Stimulated activated CD4-positive, alpha-beta T cell treated with anti-CD3 and anti-CD28 coated beads, Interleukin-2, amount 100 ng/mL, for 48 hours (primary cell): ENCODE results near the gene KHDRBS1.
"Not testable (repeated sequence)": the region's sequence is repeated elsewhere in the genome, so short reads cannot be mapped to it uniquely, and the experiment has no call there.

Source experiments
- DNase-seq, 2 donors: peaks; one replicate each; pipeline ENCODE4 v3.0.0-alpha.2; 2020

The KHDRBS1 gene, protein sequence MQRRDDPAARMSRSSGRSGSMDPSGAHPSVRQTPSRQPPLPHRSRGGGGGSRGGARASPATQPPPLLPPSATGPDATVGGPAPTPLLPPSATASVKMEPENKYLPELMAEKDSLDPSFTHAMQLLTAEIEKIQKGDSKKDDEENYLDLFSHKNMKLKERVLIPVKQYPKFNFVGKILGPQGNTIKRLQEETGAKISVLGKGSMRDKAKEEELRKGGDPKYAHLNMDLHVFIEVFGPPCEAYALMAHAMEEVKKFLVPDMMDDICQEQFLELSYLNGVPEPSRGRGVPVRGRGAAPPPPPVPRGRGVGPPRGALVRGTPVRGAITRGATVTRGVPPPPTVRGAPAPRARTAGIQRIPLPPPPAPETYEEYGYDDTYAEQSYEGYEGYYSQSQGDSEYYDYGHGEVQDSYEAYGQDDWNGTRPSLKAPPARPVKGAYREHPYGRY

DNA sequence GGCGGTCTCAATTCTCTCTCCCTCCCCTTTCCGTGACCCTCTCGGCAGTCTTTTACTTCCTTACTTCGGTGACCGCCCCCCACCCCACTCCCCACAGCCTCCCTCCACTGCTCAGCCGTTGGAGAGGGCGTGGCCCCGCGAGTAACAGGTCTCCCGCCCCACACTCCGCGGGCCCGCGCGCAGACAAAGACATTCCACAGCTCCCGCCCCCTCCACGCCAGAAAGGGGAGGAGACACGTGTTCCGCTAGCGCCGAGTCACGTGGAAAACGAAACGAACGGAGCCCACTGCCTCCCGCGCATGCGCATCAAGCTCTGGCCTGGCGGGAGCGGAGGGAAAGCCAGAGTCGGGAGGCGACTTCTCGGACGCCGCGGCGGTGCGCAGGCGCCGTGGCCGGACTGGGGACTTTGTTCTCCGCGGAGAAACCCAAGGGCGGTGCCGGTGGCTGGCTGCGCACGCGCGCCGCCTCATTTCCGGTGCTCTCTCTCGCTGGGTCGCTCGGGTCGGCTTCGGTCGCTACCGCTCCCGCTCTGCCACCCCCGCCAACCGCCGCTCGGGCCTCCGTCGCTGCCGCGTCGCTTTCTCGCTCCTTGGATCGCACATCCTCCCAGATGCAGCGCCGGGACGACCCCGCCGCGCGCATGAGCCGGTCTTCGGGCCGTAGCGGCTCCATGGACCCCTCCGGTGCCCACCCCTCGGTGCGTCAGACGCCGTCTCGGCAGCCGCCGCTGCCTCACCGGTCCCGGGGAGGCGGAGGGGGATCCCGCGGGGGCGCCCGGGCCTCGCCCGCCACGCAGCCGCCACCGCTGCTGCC is at the start of gene KHDRBS1:
Gene KHDRBS1, plus strand, starts transcription at position 483 of the 813 bp plus-strand sequence. Its CDS starts 128 bp downstream, at position 611.
- DNase-seq: peak; percentile 97

DNA sequence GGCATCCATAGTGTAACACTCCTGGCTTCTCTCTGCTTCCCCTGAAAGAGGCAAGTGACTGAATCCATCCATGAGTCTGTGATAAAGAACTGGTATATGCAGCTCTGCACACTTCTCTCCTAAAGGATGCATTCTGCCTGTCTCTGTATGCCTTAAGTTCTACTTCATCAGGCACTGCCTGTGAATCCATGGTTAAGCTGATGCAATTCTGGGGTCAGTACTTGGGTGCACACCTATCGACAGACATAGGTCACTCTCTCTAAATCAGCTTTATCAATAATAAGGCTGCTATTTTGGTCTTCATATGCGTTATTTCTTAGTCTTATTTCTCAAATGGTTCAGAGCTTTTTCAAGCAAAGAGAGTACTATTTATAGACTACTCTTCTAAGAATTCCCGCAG is 42.8 kb upstream of the KHDRBS1 start:
- DNase-seq: no peak

DNA sequence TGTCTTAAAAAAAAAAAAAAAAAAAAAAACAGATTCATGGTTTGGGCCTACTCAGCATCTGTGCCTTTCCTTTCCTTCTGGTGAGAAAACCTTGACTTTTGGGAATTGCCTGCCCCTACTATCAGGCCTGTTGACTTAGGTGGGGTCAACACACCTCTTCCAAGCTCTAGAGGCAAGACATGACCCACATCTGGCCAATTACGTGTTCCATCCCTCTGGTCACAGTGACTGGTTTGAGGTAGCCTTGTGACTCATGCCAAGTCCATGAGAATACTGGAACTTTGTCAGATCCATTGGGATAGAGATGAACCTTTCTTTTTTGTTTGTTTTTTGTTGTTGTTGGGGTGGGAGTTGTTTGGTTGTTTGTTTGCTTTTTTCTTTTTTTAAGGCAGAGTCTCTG is 37.3 kb upstream of the KHDRBS1 start:
- no peak for DNase-seq

DNA sequence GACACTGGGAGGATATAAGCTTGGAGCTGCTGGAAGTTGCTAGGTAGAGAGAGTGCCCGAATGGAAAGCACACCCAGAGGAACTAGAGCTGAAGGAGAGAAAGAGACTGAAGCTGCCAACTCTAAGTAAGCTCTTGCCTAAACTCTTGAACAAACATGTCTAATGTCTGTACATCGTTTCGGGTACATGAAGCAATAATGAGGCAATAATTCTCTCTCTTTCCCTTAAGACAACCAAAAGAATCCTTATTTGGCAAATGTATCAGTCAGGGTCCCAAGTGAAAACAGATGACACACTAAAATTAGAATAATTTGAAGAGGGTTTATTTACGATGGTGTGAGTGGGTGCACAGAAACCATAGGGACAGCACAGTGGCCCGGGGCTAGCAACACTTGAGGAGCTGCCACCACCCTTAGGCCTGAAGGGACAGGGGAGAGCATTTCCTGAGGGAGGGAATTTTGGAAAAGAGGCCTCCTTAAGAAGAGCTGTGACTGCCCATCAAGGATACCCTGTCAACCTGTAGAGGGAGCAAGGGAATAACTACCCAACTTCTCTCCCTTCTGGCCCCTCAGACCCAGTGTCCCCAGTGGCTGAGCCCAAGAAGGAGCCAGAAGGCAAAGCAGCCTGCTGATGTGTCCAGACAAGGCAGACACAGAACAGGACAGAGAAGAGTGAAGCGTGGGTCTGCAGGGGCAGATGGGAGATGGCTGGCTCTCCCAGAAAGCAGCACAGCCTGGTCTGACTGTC is 36.1 kb upstream of the KHDRBS1 start:
- DNase-seq: no peak

DNA sequence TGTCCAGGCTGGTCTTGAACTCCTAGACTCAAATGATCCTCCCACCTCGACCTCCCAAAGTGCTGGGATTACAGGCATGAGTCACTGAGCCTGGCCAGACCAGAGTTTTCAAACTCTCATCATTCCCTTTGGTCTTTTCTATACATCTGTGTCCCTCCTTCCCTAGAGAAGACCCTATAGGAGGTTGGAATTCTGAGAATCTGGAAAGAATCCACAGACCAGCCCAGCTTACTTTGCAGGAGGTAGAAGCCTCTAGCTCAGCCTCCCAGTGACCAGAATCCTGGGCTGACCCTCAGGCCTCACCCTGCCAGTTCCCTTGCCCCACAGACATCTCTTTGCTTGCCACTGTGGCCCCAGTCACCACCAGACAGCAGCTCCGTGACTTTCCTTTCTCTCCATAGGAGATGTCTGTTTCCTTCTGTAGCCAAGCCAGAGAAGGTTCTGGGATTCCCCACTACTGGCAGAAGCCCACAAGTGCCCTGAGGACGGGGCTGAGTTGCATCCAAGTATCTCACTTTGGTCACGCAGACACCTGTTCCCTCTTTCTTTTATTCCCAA is 34.7 kb upstream of the KHDRBS1 start:
- DNase-seq: no peak

DNA sequence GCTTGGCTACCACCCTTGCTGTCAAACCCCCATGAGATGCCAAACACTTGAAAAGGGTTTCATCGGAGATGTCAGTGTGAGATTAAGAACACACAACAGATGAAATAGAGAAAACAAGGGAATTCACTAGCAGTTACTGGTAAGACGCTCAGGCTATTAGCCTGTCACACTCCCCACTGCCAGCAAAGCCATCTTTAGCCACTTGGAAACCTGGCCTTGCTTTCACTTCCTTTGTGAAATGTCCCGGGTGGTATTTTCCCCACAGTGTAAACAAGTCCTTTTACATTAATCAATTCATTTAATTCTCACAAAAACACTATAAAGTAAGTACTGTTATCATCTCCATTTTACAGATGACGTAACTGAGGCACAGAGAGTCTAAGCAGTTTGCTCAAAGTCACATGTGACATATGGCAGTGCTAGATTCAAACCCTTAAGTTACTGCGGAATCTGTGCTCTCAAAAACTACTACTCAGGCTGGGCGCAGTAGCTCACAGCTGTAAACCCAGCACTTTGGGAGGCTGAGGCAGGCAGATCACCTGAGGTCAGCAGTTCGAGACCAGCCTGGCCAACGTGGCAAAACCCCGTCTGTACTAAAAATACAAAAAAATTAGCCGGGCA is 32.7 kb upstream of the KHDRBS1 start:
- no peak for DNase-seq

DNA sequence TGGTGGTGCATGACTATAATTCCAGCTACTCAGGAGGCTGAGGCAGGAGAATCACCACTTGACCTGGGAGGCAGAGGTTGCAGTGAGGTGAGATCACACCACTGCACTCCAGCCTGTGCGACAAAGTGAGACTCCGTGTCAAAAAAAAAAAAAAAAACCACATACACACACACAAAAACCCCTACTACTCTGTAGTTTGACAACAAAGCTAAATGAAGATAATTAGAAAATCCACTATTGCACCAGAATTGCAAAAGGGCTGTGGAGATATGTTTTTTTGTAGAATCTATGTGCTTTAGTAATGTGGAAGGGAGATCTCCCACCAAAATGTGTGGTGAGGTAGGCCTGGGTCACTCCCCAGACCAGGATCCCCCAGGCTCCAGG is 32.2 kb upstream of the KHDRBS1 start:
- DNase-seq: no peak

DNA sequence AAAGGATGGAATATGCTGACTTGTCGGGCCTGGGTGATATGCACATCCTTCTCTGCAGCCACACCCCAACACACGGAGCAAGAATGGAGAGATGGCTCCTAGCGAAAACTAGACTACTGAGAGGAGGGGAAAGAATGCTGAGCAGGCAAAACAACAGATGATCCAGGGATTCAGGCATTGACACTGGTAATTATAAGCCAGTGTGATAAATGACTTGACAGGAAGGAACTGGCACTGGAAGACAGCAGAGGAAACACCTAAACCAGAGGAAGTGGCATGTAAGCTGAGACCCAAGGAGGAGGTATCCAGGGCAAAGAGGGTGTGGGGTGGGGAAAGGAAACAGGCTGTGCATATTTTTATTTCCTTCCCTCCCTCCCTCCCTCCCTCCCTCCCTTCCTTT is 31.7 kb upstream of the KHDRBS1 start:
- DNase-seq: no peak

DNA sequence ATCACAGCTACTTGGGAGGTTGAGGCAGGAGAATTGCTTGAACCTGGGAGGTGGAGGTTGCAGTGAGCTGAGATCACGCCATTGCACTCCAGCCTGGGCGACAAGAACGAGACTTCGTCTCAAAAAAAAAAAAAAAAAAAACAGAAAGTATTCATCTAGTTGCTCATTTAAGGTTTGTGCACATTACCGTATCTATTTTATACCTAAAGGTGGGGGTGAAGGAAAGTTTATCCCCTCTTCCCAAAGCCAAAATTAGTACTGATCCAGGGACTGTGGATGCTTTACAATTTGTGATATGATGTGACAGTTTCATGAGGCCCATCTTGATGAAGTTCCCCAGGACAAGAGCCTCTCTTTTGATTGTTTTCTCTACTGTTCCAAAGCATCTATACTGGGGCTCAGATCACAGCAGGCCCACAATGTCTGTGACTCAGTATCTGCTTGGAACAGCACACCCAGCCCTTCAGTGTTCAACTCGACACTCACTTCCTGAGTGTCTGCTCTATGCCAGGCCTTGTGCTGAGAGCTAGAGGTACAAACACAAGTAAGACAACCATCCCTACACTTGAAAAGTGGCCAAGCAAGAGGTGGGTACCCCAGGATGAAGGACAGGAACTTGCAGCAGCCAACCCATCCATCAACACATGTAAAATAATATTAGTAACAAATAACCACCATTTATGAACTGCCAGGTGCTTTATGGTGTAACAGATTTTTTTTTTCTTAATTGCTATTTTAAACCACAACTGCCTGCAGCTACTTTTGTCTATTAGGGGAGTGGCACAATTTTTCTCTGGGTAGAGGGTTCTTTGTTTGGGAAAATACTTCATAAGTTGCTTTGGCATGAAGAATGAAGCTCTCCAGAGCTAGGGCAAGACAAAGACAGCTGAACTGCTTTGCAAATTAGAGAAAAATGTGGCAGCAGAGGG is 29.0 kb upstream of the KHDRBS1 start:
- DNase-seq: peak in 1 of 2 donors; percentile 16

DNA sequence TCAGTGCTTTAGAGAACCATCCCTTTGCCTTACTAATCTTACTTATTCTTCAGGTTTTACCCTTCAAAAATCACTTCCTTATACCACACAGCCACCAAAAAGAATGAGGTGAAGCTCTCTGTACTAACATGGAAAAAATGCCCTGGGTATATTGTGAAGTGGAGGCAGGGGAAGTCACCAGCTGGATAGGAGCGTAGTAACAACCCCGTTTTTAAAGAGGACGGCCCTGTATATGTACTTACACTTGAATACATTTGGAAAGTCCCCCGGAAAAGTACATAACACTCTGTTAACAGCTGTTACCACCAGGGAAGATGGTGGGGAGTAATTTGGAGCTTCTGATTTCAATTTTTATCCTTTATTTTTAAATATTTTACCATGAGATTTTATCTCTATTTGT is 28.2 kb upstream of the KHDRBS1 start:
- DNase-seq: no peak

DNA sequence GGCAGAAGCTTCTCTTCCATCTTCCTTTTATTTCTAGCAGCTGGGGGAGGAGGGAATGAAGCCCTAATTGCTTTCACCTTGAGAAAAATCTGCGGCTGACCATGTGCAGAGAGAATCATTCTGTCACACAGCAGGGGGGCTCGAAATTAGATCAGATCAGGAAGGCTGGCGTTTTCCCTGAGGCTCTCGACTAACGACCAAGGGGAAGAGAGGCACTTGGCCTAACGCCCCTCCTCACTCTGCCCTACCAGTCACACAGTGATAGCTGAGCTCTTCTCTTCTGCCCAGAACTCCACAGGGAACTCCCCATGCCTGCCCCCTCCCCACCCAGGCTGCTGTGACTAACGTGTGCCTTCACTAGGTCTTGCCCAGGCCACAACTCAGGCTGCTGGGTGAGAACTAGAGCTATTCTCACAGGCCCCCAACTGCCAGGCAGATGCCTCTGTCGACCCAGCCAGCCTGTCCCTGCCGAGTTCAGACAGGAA is 26.5 kb upstream of the KHDRBS1 start:
- no peak for DNase-seq

DNA sequence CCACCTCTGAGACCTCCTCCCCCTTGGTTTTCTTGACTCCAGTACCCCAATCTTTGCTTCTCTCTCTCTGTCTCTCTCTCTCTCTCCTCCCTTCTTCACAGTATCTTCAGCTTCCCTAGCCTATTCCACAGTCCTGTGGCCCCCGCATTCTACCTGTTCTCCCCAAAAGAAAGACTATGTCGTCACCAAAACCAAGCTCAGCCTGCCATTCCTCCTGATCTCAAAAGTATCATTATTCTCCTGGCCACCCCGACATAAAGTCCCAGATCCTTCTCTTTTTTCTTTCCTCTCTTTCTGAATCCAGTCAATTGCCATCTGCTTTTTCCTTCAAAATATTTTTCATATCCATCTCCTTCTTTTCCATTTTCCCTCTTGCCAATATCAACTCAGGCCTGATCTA is 23.7 kb upstream of the KHDRBS1 start:
- DNase-seq: no peak

DNA sequence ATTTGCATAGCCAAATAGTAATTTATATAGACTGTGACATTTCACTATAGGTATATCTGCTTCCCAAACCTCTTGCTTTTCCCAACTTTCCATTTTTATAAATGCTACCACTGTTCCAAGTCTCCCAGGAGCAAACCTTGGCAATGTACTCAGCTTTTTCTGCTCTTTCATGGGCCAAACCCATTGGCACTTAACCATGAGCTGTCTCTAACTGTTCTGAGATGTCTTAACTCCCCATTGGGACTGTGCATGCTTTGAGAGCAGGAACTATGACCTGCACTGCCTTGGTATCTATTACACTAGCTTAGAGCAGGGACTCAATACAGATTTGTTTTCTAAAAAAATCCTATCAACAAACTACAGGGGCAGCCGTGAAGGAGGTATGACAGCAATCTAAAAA is 22.5 kb upstream of the KHDRBS1 start:
- DNase-seq: no peak

DNA sequence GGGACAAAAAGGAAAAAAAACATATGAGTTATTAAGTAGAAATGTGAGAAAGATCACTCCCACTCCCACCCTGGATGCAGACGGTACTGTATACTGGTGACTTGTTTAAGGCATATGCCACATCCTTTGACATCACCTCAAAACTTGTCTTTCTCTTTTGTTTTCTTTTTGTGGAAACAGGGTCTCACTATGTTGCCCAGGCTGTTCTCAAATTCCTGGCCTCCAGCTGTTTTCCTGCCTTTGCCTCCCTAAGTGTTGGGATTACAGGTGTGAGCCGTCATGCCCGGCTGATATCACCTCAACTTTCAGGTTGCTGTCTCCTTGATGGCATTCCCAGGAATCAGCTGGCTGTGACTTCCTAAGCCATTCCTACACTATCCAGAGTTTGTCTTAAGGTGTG is 18.4 kb upstream of the KHDRBS1 start:
- no peak for DNase-seq

DNA sequence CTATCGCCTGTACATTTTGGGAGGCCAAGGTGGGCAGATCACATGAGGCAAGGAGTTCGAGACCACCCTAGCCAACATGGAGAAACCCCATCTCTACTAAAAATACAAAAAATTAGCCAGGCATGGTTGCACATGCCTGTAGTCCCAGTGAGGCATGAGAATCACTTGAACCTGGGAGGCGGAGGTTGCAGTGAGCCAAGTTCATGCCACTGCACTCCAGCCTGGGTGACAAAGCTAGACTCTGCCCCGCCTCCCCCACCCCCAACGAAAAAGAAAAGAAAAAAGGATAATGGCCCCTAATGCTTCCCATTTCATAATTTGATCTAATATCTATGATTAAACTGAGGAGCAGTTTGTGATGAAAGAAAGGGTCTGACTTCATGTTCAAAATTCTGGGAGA is 17.5 kb upstream of the KHDRBS1 start:
- DNase-seq: not testable (repeated sequence)

DNA sequence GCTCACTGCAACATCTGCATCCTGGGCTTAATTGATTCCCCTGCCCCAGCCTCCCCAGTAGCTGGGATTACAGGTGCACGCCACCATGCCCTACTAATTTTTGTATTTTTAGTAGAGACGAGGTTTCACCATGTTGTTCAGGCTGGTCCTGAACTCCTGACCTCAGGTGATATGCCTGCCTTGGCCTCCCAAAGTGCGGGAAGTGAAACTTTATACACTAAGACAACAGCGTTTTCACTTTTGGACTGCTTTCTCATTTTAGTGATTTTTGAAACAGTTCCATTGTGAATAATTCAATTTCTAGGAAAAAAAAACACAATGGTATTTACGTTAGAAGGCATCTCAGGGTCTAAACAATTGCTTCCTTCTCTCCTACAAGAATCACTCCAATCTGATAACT is 11.8 kb upstream of the KHDRBS1 start:
- no peak for DNase-seq

DNA sequence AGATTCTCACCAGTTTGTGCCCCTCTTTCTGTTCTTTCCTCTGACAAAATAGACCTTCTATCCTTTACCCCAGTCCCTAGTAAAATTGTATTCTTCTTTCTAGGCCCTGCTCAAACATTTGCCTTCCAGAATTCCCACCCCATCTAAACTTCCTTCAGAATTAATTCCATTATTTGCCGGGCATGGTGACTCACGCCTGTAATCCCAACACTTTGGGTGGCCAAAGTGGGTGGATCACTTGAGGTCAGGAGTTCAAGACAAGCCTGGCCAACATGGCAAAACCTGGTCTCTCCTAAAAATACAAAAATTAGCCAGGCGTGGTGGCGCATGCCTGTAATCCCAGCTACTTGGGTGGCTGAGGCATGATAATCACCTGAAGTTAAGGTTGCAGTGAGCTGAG is 11.4 kb upstream of the KHDRBS1 start:
- not testable (repeated sequence) for DNase-seq

DNA sequence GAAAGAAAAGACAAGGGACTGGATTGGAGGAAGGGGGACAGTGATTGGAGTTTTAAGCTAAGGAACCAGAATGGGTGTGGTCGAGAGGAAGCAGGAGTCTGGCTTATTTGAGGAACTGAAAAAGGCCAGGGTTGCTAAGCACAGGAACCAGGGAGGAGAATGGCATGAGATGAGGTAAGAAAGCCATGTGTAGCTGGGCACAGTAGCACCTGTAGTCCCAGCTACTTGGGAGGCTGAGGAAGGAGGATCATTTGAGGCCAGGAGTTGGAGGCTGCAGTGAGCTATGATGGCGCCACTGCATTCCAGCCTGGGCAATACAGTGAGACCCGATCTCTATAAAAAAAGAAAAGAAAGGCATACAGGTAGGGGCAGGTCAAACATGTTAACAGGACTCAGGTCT is 8.1 kb upstream of the KHDRBS1 start:
- no peak for DNase-seq

DNA sequence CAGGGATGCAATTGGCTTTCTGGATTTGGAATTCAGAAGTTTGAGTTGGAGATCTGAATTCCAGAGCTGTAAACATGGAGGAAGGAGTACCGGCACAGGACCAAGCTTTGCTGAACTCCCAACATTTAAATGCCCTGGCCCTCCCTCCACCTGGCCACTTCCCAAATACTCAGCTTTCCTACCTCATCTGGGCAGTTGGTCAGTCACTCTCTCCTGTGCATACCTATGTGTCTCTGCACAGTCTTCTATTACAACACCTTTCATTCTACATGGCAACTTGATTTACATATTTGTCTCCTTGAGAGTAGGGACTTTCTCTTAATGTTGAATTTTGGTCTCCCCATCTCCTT is 6.1 kb upstream of the KHDRBS1 start:
- no peak for DNase-seq

DNA sequence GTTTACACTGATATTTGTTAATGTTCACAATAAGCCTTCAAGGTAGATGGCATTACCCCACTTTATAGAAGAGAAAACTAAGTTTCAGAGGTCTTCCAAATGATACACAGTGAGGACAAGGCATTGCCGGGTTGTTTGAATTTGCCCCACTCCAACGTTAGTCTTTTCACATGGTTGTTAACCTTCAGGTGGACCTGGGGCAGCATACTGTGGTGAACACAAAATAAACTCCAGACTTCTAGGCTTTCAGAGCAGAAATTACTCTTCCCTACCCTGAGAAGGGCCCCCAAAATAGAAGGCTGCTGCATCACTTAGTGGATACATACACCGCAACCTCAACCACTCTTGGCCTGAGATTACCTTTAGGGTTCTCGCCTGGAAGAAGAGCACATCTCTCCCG is 3.4 kb upstream of the KHDRBS1 start:
- DNase-seq: no peak

DNA sequence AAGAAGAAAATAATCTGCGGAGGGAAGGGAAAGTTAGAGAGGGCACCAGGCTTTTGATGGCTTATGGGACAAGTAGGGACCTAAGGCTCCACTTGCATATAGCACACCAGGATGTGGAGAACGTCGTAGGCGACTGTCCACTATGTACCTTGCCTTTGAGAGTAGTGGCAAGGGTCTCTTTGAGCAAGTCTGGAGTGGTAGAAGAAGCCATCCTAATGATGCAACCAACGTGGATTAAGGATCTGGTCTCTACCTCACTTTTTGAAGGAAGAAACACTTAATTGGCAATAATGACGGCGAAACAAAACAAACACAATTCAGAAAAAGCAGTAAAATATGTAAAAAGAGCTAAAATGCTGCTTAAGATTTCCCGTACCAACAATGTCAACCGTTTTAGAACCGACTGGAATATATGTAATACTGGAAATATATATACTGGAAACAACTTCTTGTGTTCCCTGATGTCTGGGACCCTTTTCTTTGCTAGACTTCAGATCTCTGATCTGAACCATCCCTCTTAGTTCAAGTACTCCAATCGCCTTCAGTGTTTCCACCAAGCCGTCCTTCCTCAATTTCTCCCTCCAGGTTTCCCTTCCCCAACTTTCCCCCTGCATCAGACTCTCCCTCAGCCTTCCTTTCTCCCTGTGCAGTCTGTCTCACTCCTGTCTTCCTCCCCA is 821 bp upstream of the KHDRBS1 start:
- no peak for DNase-seq
